ENCODE data around the gene ECI1.

GRCh38 chr16:2205967-2206313, 45.4 kb downstream of the ECI1 start:
- TF ChIP-seq CTCF (IDR thresholded peaks at IDR 0.05) (peak in 1 of 7 experiments; percentile 1), POLR2A (IDR thresholded peaks at IDR 0.05) (no peak)

Data from body of pancreas (tissue), 4 donors.